Thyroid gland (tissue), 4 donors: ENCODE data around the gene WDR27. TPM values are rescaled to one million over a fixed set of nuclear protein-coding genes. Genes with fewer than 3 reads are reported as not detected.

Experiments used
- DNase-seq, 2 donors: peaks; one replicate each; pipeline ENCODE4 v3.0.0-alpha.2; 2019
- H3K27ac ChIP-seq, 3 donors: fragments of 200-600 bp; sonication (generic); 1 replicate in 2 of 3; 2 replicates in 1 of 3; pipeline ENCODE4 v1.5.1; 2016 to 2019; ENCODE audit warnings: mild to moderate bottlenecking in 1 of 3, moderate library complexity in 1 of 3
- H3K27me3 ChIP-seq: fragments of 200-600 bp; sonication (generic); one replicate; pipeline ENCODE4 v1.5.1; 2019
- H3K36me3 ChIP-seq, 2 donors: fragments of 200-600 bp; sonication (generic); one replicate each; pipeline ENCODE4 v1.5.1; 2016 to 2019
- H3K4me1 ChIP-seq, 2 donors: fragments of 200-600 bp; sonication (generic); one replicate each; pipeline ENCODE4 v1.5.1; 2017 to 2019
- H3K4me3 ChIP-seq, 3 donors: fragments of 200-600 bp; sonication (generic); replicated peaks in 1 of 3; 1 replicate in 2 of 3; 2 replicates in 1 of 3; pipeline ENCODE4 v1.5.1; 2016; ENCODE audit warnings: mild to moderate bottlenecking in 1 of 3
- H3K9me3 ChIP-seq: fragments of 200-600 bp; sonication (generic); one replicate; pipeline ENCODE4 v1.5.1; 2017
- POLR2A ChIP-seq, 2 donors: fragments of 450-650 bp; IDR thresholded peaks; one replicate each; pipeline ENCODE4 v1.6.1; 2017; ENCODE audit warnings: antibody characterized with exemption in 2 of 2, mild to moderate bottlenecking in 2 of 2, moderate library complexity in 1 of 2
- WGBS, 2 donors: methylation state at CpG; one replicate each; pipeline ENCODE4 v1.1.5; 2017; 5-methylcytosine and 5-hydroxymethylcytosine counted together
- intact Hi-C: fragments of 100-400 bp; cut with DNase I; formaldehyde crosslinking; loops from one replicate; pipeline ENCODE4 v1.15.1; 2023
- total RNA-seq, 4 donors: library from RNA; depleted of rRNA; stranded (reverse); fragments of >200 nt; gene quantifications; one replicate each; pipeline ENCODE4 v1.2.3, GENCODE V29; 2016
- TF ChIP-seq, protein P1 (sequence below), 6 experiments: fragments of 200-600 bp in 3 of 6; fragments of 450-650 bp in 3 of 6; sonication (generic) in 3 of 6; IDR thresholded peaks; one replicate each; pipeline ENCODE4 v1.5.1; 2016 to 2019; ENCODE audit warnings: antibody characterized with exemption in 6 of 6, mild to moderate bottlenecking in 2 of 6, inconsistent platforms in 1 of 6, moderate library complexity in 1 of 6

The WDR27 gene
- total RNA-seq, 4 donors from 2014 or later: 48.9 to 74.6 (median 51.8) TPM

- H3K27ac ChIP-seq: peak overlapping the region; percentile 77 to 97 (median 89)
- peaks cover 12 to 16% of the 10 kb centered on the region in 2 donors for H3K4me1 ChIP-seq
- H3K27me3 ChIP-seq: no peaks in the 10 kb centered on the region
- intact Hi-C loops: no loop called here
- no peaks in the 10 kb centered on the region for H3K9me3 ChIP-seq
- H3K4me3 ChIP-seq: peak overlapping the region in 2 of 3 donors; percentile 75 to 78
- 46 to 51% methylated on average over 23 to 29 of the region's 29 CpGs for WGBS, 2 donors
- TF ChIP-seq POLR2A (IDR thresholded peaks at IDR 0.05): peak in 1 of 2 donors; percentile 31
- TF ChIP-seq, protein P1, sequence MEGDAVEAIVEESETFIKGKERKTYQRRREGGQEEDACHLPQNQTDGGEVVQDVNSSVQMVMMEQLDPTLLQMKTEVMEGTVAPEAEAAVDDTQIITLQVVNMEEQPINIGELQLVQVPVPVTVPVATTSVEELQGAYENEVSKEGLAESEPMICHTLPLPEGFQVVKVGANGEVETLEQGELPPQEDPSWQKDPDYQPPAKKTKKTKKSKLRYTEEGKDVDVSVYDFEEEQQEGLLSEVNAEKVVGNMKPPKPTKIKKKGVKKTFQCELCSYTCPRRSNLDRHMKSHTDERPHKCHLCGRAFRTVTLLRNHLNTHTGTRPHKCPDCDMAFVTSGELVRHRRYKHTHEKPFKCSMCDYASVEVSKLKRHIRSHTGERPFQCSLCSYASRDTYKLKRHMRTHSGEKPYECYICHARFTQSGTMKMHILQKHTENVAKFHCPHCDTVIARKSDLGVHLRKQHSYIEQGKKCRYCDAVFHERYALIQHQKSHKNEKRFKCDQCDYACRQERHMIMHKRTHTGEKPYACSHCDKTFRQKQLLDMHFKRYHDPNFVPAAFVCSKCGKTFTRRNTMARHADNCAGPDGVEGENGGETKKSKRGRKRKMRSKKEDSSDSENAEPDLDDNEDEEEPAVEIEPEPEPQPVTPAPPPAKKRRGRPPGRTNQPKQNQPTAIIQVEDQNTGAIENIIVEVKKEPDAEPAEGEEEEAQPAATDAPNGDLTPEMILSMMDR (IDR thresholded peaks at IDR 0.05): no peak
- H3K36me3 ChIP-seq: no peaks in the 10 kb centered on the region
- DNase-seq: peak; percentile 27 to 35
Observed at GRCh38 chr6:169725125-169726048, 23.6 kb upstream of the WDR27 start.

DNA sequence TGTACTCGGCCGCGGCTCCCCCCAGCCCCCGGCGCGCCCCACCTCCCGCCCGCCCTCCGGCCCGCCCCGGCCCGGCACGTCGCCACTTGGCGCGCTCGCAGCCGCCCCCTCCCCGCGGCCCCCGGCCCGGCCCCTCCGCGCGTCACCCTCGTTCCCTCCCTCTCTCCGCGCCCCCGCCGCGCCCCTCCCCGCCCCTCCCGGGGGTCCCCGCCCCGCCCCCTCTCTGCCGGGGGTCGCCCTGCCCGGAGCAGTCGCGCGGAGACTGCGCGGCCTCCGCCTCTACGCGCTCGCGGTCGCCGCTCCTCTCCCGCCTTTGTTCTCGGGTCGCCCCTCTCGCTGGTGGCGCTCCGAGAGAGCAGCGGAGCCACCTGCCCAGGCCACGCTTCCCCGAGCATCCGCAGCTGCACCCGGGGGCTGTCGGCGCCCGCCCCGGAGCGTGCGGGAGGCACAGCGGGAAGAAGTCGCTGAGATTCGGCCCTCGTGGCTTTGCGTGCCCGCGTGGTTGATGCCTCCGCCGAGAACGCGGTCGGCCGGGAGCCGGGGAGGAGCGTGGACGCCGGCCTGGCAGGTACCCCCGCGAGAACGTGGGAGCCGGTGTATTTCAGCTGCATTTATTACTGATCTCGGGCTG is 22.8 kb upstream of the WDR27 start, which contains the start of gene PHF10:
TSS of gene PHF10 (minus strand) at position 7 of the 631 bp plus-strand sequence. CDS start 569 bp downstream, outside the sequence.
- Histone ChIP-seq H3K4me3 (peak within 1 kb of the TSS; percentile 47 to 78 (median 75)), H3K27ac (peak within 1 kb of the TSS; percentile 77 to 97 (median 89)), H3K27me3 (no peaks in the 10 kb centered on the region), H3K4me1 (peaks cover 12 to 16% of the 10 kb centered on the region in 2 donors), H3K9me3 (no peaks in the 10 kb centered on the region), H3K36me3 (no peaks in the 10 kb centered on the region)
- no peak for TF ChIP-seq POLR2A (IDR thresholded peaks at IDR 0.05)
- TF ChIP-seq, protein P1 (IDR thresholded peaks at IDR 0.05): no peak
- peak; percentile 55 to 56 for DNase-seq
- 0% methylated on average over 11 of the region's 89 CpGs; no CpG with 5 or more reads in 1 of the 2 donors for WGBS, 2 donors
- intact Hi-C loops: no loop called here

GRCh38 chr6:169723991-169724493 is 22.2 kb upstream of the WDR27 start:
- no peaks in the 10 kb centered on the region for H3K27me3 ChIP-seq
- peaks cover 12 to 16% of the 10 kb centered on the region in 2 donors for H3K4me1 ChIP-seq
- H3K27ac ChIP-seq: peak overlapping the region in 1 of 3 donors; percentile 97
- H3K36me3 ChIP-seq: no peaks in the 10 kb centered on the region
- no peaks in the 10 kb centered on the region for H3K9me3 ChIP-seq
- 1% methylated on average over 23 of the region's 89 CpGs; no CpG with 5 or more reads in 1 of the 2 donors for WGBS, 2 donors
- intact Hi-C loops: no loop called here
- peak; percentile 34 to 37 for DNase-seq
- TF ChIP-seq, protein P1 (IDR thresholded peaks at IDR 0.05): no peak
- TF ChIP-seq POLR2A (IDR thresholded peaks at IDR 0.05): peak in 1 of 2 donors; percentile 30
- H3K4me3 ChIP-seq: peak overlapping the region in 1 of 3 donors; percentile 78

- no peaks in the 10 kb centered on the region for H3K36me3 ChIP-seq
- 1% methylated on average over 26 to 42 of the region's 70 CpGs for WGBS, 2 donors
- DNase-seq: peak; percentile 87 to 88
- peak overlapping the region; percentile 67 to 94 (median 76) for H3K27ac ChIP-seq
- peaks cover 12 to 16% of the 10 kb centered on the region in 2 donors for H3K4me1 ChIP-seq
- intact Hi-C loops: no loop called here
- no peaks in the 10 kb centered on the region for H3K9me3 ChIP-seq
- no peaks in the 10 kb centered on the region for H3K27me3 ChIP-seq
- TF ChIP-seq, protein P1 (IDR thresholded peaks at IDR 0.05): no peak
- TF ChIP-seq POLR2A (IDR thresholded peaks at IDR 0.05): peak in 1 of 2 donors; percentile 50
- H3K4me3 ChIP-seq: peak overlapping the region; percentile 47 to 73 (median 57)
Observed at GRCh38 chr6:169723200-169723909, 21.5 kb upstream of the WDR27 start.
